GM12892 (cell line): Measurements from ENCODE around the gene CTF1.

Source experiments
- POLR2A ChIP-seq: IDR thresholded peaks from 2 replicates; pipeline ENCODE4 v1.6.1; 2011; ENCODE audit warnings: low read depth, low read length, control low read depth
- POLR2AphosphoS5 ChIP-seq: IDR thresholded peaks from 2 replicates; pipeline ENCODE4 v1.6.1; 2011; ENCODE audit warnings: low read depth, low read length, control low read depth

DNA sequence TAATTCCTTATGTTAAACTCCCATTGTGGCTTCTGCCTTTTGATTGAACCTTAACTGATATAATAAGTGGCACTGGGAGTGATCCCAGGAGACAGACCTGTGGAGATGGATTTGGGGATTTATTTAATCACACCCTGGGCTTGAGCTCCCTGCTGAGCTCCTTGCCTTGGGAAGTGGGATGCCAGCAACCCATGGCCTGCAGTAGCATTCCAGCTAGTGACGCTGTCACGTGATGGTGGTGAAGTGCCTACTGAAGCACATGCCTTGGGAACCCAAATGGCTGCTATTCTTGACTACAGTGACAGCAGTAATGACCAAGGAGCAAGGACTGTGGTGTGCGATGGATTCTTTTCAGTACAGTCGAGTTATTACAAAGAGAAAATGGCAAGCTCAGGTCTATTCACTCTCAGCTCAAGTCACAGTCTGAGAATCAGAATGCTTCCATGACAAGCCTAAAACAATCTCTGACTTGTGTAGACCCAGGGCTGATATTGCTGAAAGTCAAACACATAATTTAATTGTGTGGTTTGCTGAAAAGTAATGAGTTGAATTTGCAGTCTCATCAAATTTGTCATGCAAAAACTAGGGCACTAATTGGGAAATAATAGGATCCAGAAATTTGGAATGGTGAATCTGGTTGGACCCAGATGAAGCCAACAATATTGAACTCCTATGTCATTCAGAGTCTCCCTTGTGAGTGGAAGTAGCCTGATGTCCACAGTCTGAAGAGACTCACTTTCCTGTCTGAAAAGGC, 49.6 kb upstream of the CTF1 start:
- TF ChIP-seq POLR2AphosphoS5 = no peak
- TF ChIP-seq POLR2A = no peak
